Mesenchymal stem cell (in vitro differentiated cells and primary cell): Measurements from ENCODE around the gene USP25.
A peak's percentile ranks its signal among the peaks of the same experiment; 100 is the strongest.

Source experiments
- DNase-seq: peaks from one replicate; pipeline ENCODE4 v3.0.0-alpha.2; 2013
- H2AFZ ChIP-seq: one replicate; pipeline ENCODE4 v1.6.1; 2013; ENCODE audit warnings: low read depth, mild to moderate bottlenecking, control low read depth, inconsistent platforms, low read length, moderate library complexity
- H2AK5ac ChIP-seq: 2 replicates; pipeline ENCODE4 v1.6.1; 2013; ENCODE audit warnings: low read length, moderate library complexity, mild to moderate bottlenecking, inconsistent platforms; ENCODE audit not compliant: severe bottlenecking
- H2BK120ac ChIP-seq: one replicate; pipeline ENCODE4 v1.6.1; 2013; ENCODE audit warnings: low read depth, mild to moderate bottlenecking, inconsistent platforms, low read length, moderate library complexity
- H2BK12ac ChIP-seq, 2 experiments: one replicate each; pipeline ENCODE4 v1.6.1; 2013; ENCODE audit warnings: inconsistent platforms in 2 of 2, low read length in 2 of 2, mild to moderate bottlenecking in 2 of 2, moderate library complexity in 2 of 2, control low read depth in 1 of 2
- H2BK15ac ChIP-seq: one replicate; pipeline ENCODE4 v1.6.1; 2013; ENCODE audit warnings: mild to moderate bottlenecking, low read depth, inconsistent platforms; ENCODE audit not compliant: poor library complexity, severe bottlenecking
- H2BK5ac ChIP-seq: 2 replicates; pipeline ENCODE4 v1.6.1; 2013; ENCODE audit warnings: low read depth, mild to moderate bottlenecking, low read length, control low read depth, inconsistent platforms; ENCODE audit not compliant: poor library complexity, severe bottlenecking
- H3K14ac ChIP-seq, 2 experiments: one replicate each; pipeline ENCODE4 v1.6.1; 2013; ENCODE audit warnings: inconsistent platforms in 2 of 2, low read length in 2 of 2, control low read depth in 1 of 2, mild to moderate bottlenecking in 1 of 2, moderate library complexity in 1 of 2
- H3K18ac ChIP-seq, 2 experiments: one replicate each; pipeline ENCODE4 v1.6.1; 2013; ENCODE audit warnings: inconsistent platforms in 2 of 2, low read length in 2 of 2, control low read depth in 1 of 2, low read depth in 1 of 2, mild to moderate bottlenecking in 1 of 2
- H3K23ac ChIP-seq, 2 experiments: one replicate each; pipeline ENCODE4 v1.6.1; 2013; ENCODE audit warnings: inconsistent platforms in 2 of 2, low read length in 2 of 2, mild to moderate bottlenecking in 2 of 2, moderate library complexity in 2 of 2, control low read depth in 1 of 2
- H3K27ac ChIP-seq: 2 replicates; pipeline ENCODE4 v1.5.1; 2013; ENCODE audit warnings: mild to moderate bottlenecking, moderate library complexity, low read length, control low read depth, inconsistent platforms; ENCODE audit not compliant: poor library complexity, severe bottlenecking
- H3K27me3 ChIP-seq, 2 experiments: 2 replicates each; pipeline versions ENCODE4 v1.6.1 to v1.7.0; 2013; ENCODE audit warnings: low read length in 2 of 2, mild to moderate bottlenecking in 2 of 2, moderate library complexity in 2 of 2, control low read depth in 1 of 2, inconsistent platforms in 1 of 2; ENCODE audit not compliant: control insufficient read depth in 1 of 2, insufficient read depth in 1 of 2
- H3K36me3 ChIP-seq, 2 experiments: 2 replicates each; pipeline versions ENCODE4 v1.6.1 to v1.7.0; 2013; ENCODE audit warnings: low read length in 2 of 2, control low read depth in 1 of 2, inconsistent platforms in 1 of 2, low read depth in 1 of 2, mild to moderate bottlenecking in 1 of 2; ENCODE audit not compliant: insufficient read depth in 2 of 2, control insufficient read depth in 1 of 2
- H3K4ac ChIP-seq, 2 experiments: one replicate each; pipeline ENCODE4 v1.6.1; 2013; ENCODE audit warnings: inconsistent platforms in 2 of 2, low read length in 2 of 2, mild to moderate bottlenecking in 2 of 2, moderate library complexity in 2 of 2, control low read depth in 1 of 2, low read depth in 1 of 2
- H3K4me1 ChIP-seq: 2 replicates; pipeline ENCODE4 v1.6.1; 2013; ENCODE audit warnings: low read depth, low read length, control low read depth; ENCODE audit not compliant: control insufficient read depth, insufficient read depth
- H3K4me2 ChIP-seq: 2 replicates; pipeline ENCODE4 v1.6.1; 2013; ENCODE audit warnings: low read length, mild to moderate bottlenecking, inconsistent platforms; ENCODE audit not compliant: poor library complexity, severe bottlenecking
- H3K4me3 ChIP-seq, 2 experiments: 2 replicates each; pipeline versions ENCODE4 v1.5.1 to v1.7.0; 2013; ENCODE audit warnings: low read length in 2 of 2, mild to moderate bottlenecking in 2 of 2, control low read depth in 1 of 2, low read depth in 1 of 2; ENCODE audit not compliant: insufficient read depth in 1 of 2
- H3K79me1 ChIP-seq: replicated peaks from 2 replicates; pipeline ENCODE4 v1.6.1; 2013; ENCODE audit warnings: mild to moderate bottlenecking, control low read depth, low read length, inconsistent platforms; ENCODE audit not compliant: poor library complexity, severe bottlenecking
- H3K9ac ChIP-seq: 2 replicates; pipeline ENCODE4 v1.7.0; 2013; ENCODE audit warnings: mild to moderate bottlenecking, low read length, moderate library complexity
- H3K9me3 ChIP-seq: 2 replicates; pipeline ENCODE4 v1.7.0; 2013; ENCODE audit warnings: mild to moderate bottlenecking, low read length; ENCODE audit not compliant: control insufficient read depth
- H4K8ac ChIP-seq: one replicate; pipeline ENCODE4 v1.6.1; 2013; ENCODE audit warnings: inconsistent platforms, mild to moderate bottlenecking, low read length, moderate library complexity
- H4K91ac ChIP-seq: one replicate; pipeline ENCODE4 v1.6.1; 2013; ENCODE audit warnings: mild to moderate bottlenecking, low read length, inconsistent platforms
- WGBS: methylation state at CpG from one replicate; pipeline ENCODE4 v1.1.7; 2013; ENCODE audit warnings: mixed read lengths; 5-methylcytosine and 5-hydroxymethylcytosine counted together

Gene USP25

GRCh38 chr21:15839601-15840000 is 109.8 kb downstream of the USP25 start:
- Histone ChIP-seq H3K14ac (no peak overlapping the region), H3K36me3 (peaks cover 0 to 23% of the 10 kb centered on the region in 2 experiments), H2BK15ac (no peak overlapping the region), H2BK12ac (no peak overlapping the region), H3K9me3 (no peaks in the 10 kb centered on the region), H2AFZ (no peak overlapping the region), H3K4me1 (peaks cover 4% of the 10 kb centered on the region), H3K4me3 (no peak overlapping the region), H3K27me3 (no peaks in the 10 kb centered on the region), H3K27ac (peak overlapping the region; percentile 50), H2AK5ac (no peak overlapping the region), H2BK5ac (no peak overlapping the region), H3K4me2 (no peak overlapping the region), H3K9ac (no peak overlapping the region), H3K18ac (no peak overlapping the region), H3K23ac (no peak overlapping the region), H3K4ac (no peak overlapping the region), H4K8ac (no peak overlapping the region), H3K79me1 (peaks cover 10% of the 10 kb centered on the region), H4K91ac (no peak overlapping the region), H2BK120ac (no peak overlapping the region)
- WGBS = 100% methylated on average over 1 of the region's 2 CpGs
- no peak for DNase-seq

GRCh38 chr21:15840406-15840805 is 110.6 kb downstream of the USP25 start:
- Histone ChIP-seq H3K36me3 (peaks cover 0 to 17% of the 10 kb centered on the region in 2 experiments), H2AK5ac (no peak overlapping the region)

GRCh38 chr21:15841856-15842564 is 112.2 kb downstream of the USP25 start:
- Histone ChIP-seq H3K27ac (peak overlapping the region; percentile 97), H2AK5ac (peak overlapping the region; percentile 97), H3K36me3 (peaks cover 0 to 17% of the 10 kb centered on the region in 2 experiments), H3K4me3 (no peak overlapping the region), H2BK5ac (peak overlapping the region; percentile 68), H2AFZ (no peak overlapping the region), H4K91ac (no peak overlapping the region), H3K18ac (no peak overlapping the region), H2BK15ac (no peak overlapping the region), H3K4me1 (peaks cover 4% of the 10 kb centered on the region), H3K14ac (no peak overlapping the region), H3K4me2 (no peak overlapping the region), H2BK12ac (no peak overlapping the region), H3K79me1 (peaks cover 11% of the 10 kb centered on the region), H3K9ac (no peak overlapping the region), H4K8ac (no peak overlapping the region), H3K9me3 (no peaks in the 10 kb centered on the region), H3K4ac (no peak overlapping the region), H3K23ac (no peak overlapping the region), H2BK120ac (no peak overlapping the region), H3K27me3 (no peaks in the 10 kb centered on the region)
- 96% methylated on average over 2 of the region's 3 CpGs for WGBS
- peak; percentile 26 for DNase-seq

More at GRCh38 chr21:15840406-15840805, 110.6 kb downstream of the USP25 start:
- Histone ChIP-seq H3K4me1 (peaks cover 4% of the 10 kb centered on the region), H4K8ac (no peak overlapping the region), H3K9ac (no peak overlapping the region), H4K91ac (no peak overlapping the region), H2BK15ac (no peak overlapping the region), H3K18ac (no peak overlapping the region), H3K27me3 (no peaks in the 10 kb centered on the region), H3K4ac (no peak overlapping the region), H3K23ac (no peak overlapping the region), H3K4me3 (no peak overlapping the region), H3K4me2 (no peak overlapping the region), H2AFZ (no peak overlapping the region), H2BK5ac (no peak overlapping the region), H3K14ac (no peak overlapping the region), H3K9me3 (no peaks in the 10 kb centered on the region), H2BK120ac (no peak overlapping the region), H3K79me1 (peaks cover 9% of the 10 kb centered on the region), H3K27ac (peak overlapping the region; percentile 93), H2BK12ac (no peak overlapping the region)
- no peak for DNase-seq
- WGBS = 100% methylated on average over 2 of the region's 3 CpGs

- H2AK5ac ChIP-seq = peak overlapping the region; percentile 97
- H3K79me1 ChIP-seq = peaks cover 11% of the 10 kb centered on the region
- H2BK5ac ChIP-seq = peak overlapping the region; percentile 68
- no peak overlapping the region for H2BK120ac ChIP-seq
- no peak overlapping the region for H3K9ac ChIP-seq
- H4K8ac ChIP-seq = no peak overlapping the region
- H3K27me3 ChIP-seq = no peaks in the 10 kb centered on the region
- no peak overlapping the region for H3K4me2 ChIP-seq
- H3K4me3 ChIP-seq = no peak overlapping the region
- no peak overlapping the region for H2AFZ ChIP-seq
- H3K36me3 ChIP-seq = peaks cover 0 to 19% of the 10 kb centered on the region in 2 experiments
- H3K23ac ChIP-seq = no peak overlapping the region
- H3K18ac ChIP-seq = no peak overlapping the region
- DNase-seq = no peak
- H3K4me1 ChIP-seq = peaks cover 4% of the 10 kb centered on the region
- no peak overlapping the region for H3K4ac ChIP-seq
- no peak overlapping the region for H2BK12ac ChIP-seq
- peak overlapping the region; percentile 97 for H3K27ac ChIP-seq
- H3K9me3 ChIP-seq = no peaks in the 10 kb centered on the region
- H2BK15ac ChIP-seq = no peak overlapping the region
- H4K91ac ChIP-seq = no peak overlapping the region
- WGBS = 100% methylated on average over 2 of the region's 2 CpGs
- no peak overlapping the region for H3K14ac ChIP-seq
Observed at GRCh38 chr21:15842565-15842880, 112.7 kb downstream of the USP25 start.
